HL-60 (cell line): ENCODE results near the gene PRR33.

Experiments used
- DNase-seq, 2 experiments: peaks; one replicate each; pipeline ENCODE4 v3.0.0-alpha.2; 2010 to 2020; ENCODE audit warnings: low read depth in 1 of 2, low spot score in 1 of 2
- H3K27ac ChIP-seq: fragments of 250-450 bp; sonication (Bioruptor Pico); replicated peaks from 2 replicates; pipeline ENCODE4 v1.5.1; 2020; ENCODE audit warnings: mild to moderate bottlenecking, moderate library complexity
- H3K27me3 ChIP-seq: fragments of 250-450 bp; sonication (Bioruptor Pico); 2 replicates; pipeline ENCODE4 v1.5.1; 2021; ENCODE audit warnings: mild to moderate bottlenecking, moderate library complexity; ENCODE audit not compliant: insufficient read depth, poor library complexity, severe bottlenecking
- H3K4me3 ChIP-seq: replicated peaks from 2 replicates; pipeline ENCODE4 v1.5.1; 2011; ENCODE audit warnings: mild to moderate bottlenecking, control low read depth, low read length; ENCODE audit not compliant: insufficient read depth
- CTCF ChIP-seq: IDR thresholded peaks from one replicate; pipeline ENCODE4 v1.5.1; 2011; ENCODE audit warnings: low read length, control low read depth, inconsistent platforms; ENCODE audit not compliant: insufficient read depth
- GABPA ChIP-seq: IDR thresholded peaks from 2 replicates; pipeline ENCODE4 v1.6.1; 2012; ENCODE audit warnings: low read depth
- POLR2AphosphoS5 ChIP-seq: IDR thresholded peaks from 2 replicates; pipeline ENCODE4 v1.6.1; 2012; ENCODE audit warnings: low read depth
- REST ChIP-seq: IDR thresholded peaks from 2 replicates; pipeline ENCODE4 v1.6.1; 2012; ENCODE audit warnings: low read depth; ENCODE audit not compliant: insufficient replicate concordance
- SPI1 ChIP-seq: IDR thresholded peaks from 2 replicates; pipeline ENCODE4 v1.6.1; 2012; ENCODE audit warnings: low read depth, mild to moderate bottlenecking, borderline replicate concordance

The PRR33 gene

GRCh38 chr11:1879941-1880720, 11.6 kb downstream of the PRR33 start:
- Histone ChIP-seq H3K27ac (no peak overlapping the region), H3K4me3 (no peak overlapping the region), H3K27me3 (no peaks in the 10 kb centered on the region)
- TF ChIP-seq CTCF, result no peak
- no peak for TF ChIP-seq POLR2AphosphoS5
- no peak for TF ChIP-seq GABPA
- no peak for TF ChIP-seq REST
- no peak for TF ChIP-seq SPI1
- DNase-seq, result no peak

- TF ChIP-seq REST (no peak), POLR2AphosphoS5 (no peak), SPI1 (no peak), GABPA (no peak), CTCF (no peak)
- H3K27ac ChIP-seq, result no peak overlapping the region
- H3K27me3 ChIP-seq, result no peaks in the 10 kb centered on the region
- no peak for DNase-seq
- H3K4me3 ChIP-seq, result no peak overlapping the region
These were observed 12.3 kb downstream of the PRR33 start for GRCh38 chr11:1879342-1879940.

GRCh38 chr11:1878137-1879031, 13.3 kb downstream of the PRR33 start:
- no peak overlapping the region for H3K4me3 ChIP-seq
- H3K27me3 ChIP-seq, result no peaks in the 10 kb centered on the region
- no peak for DNase-seq
- no peak overlapping the region for H3K27ac ChIP-seq
- no peak for TF ChIP-seq POLR2AphosphoS5
- no peak for TF ChIP-seq GABPA
- no peak for TF ChIP-seq REST
- no peak for TF ChIP-seq CTCF
- TF ChIP-seq SPI1, result no peak
